Neural progenitor cell (in vitro differentiated cells): Measurements from ENCODE around the gene NDST1. TPM values are rescaled to one million over a fixed set of nuclear protein-coding genes. Genes with fewer than 3 reads are reported as not detected.
A peak's percentile ranks its signal among the peaks of the same experiment; 100 is the strongest.

Source experiments
- DNase-seq: peaks from one replicate; pipeline ENCODE4 v3.0.0-alpha.2; 2016; ENCODE audit warnings: low spot score
- H2AFZ ChIP-seq: fragments of 200-600 bp; sonication (generic); replicated peaks from 2 replicates; pipeline ENCODE4 v1.6.1; 2016; ENCODE audit warnings: antibody characterized with exemption
- H3F3A ChIP-seq: fragments of 200-600 bp; sonication (generic); 2 replicates; pipeline ENCODE4 v1.6.1; 2016; ENCODE audit warnings: antibody characterized with exemption, low read depth
- H3K27ac ChIP-seq: fragments of 200-600 bp; sonication (generic); 2 replicates; pipeline ENCODE4 v1.5.1; 2016; ENCODE audit warnings: mild to moderate bottlenecking
- H3K27me3 ChIP-seq: fragments of 200-600 bp; sonication (generic); 2 replicates; pipeline ENCODE4 v1.6.1; 2016; ENCODE audit warnings: mild to moderate bottlenecking, moderate library complexity
- H3K36me3 ChIP-seq: fragments of 200-600 bp; sonication (generic); 2 replicates; pipeline ENCODE4 v1.5.1; 2016
- H3K4me1 ChIP-seq: fragments of 200-600 bp; sonication (generic); 2 replicates; pipeline ENCODE4 v1.6.1; 2016; ENCODE audit warnings: mixed run types
- H3K4me2 ChIP-seq: fragments of 200-600 bp; sonication (generic); 2 replicates; pipeline ENCODE4 v1.6.1; 2016
- H3K4me3 ChIP-seq: fragments of 200-600 bp; sonication (generic); 2 replicates; pipeline ENCODE4 v1.5.1; 2016
- H3K79me2 ChIP-seq: fragments of 200-600 bp; sonication (generic); 2 replicates; pipeline ENCODE4 v1.6.1; 2016; ENCODE audit warnings: low read depth
- H3K9ac ChIP-seq: fragments of 200-600 bp; sonication (generic); 2 replicates; pipeline ENCODE4 v1.6.1; 2016
- H3K9me3 ChIP-seq: fragments of 200-600 bp; sonication (generic); 2 replicates; pipeline ENCODE4 v1.5.1; 2016; ENCODE audit warnings: low read depth
- H4K20me1 ChIP-seq: fragments of 200-600 bp; sonication (generic); 2 replicates; pipeline ENCODE4 v1.6.1; 2016; ENCODE audit warnings: low read depth
- H3K27ac Mint-ChIP-seq: 3 replicates; pipeline ENCODE4 v1.8.0; 2021; ENCODE audit warnings: mixed read lengths
- H3K27me3 Mint-ChIP-seq: 2 replicates; pipeline ENCODE4 v1.8.0; 2022; ENCODE audit warnings: low read depth, mild to moderate bottlenecking, inconsistent platforms, moderate library complexity, mixed read lengths; ENCODE audit not compliant: insufficient read depth
- H3K36me3 Mint-ChIP-seq: 3 replicates; pipeline ENCODE4 v1.8.0; 2021; ENCODE audit warnings: mixed read lengths
- H3K4me1 Mint-ChIP-seq: 3 replicates; pipeline ENCODE4 v1.8.0; 2021; ENCODE audit warnings: mixed read lengths
- H3K4me3 Mint-ChIP-seq: 3 replicates; pipeline ENCODE4 v1.8.0; 2021; ENCODE audit warnings: mild to moderate bottlenecking, moderate library complexity, mixed read lengths
- H3K9me3 Mint-ChIP-seq: 3 replicates; pipeline ENCODE4 v1.8.0; 2020; ENCODE audit warnings: mixed read lengths
- EZH2 ChIP-seq: fragments of 200-600 bp; sonication (generic); IDR thresholded peaks from 2 replicates; pipeline ENCODE4 v1.6.1; 2017; ENCODE audit warnings: antibody characterized with exemption, mild to moderate bottlenecking, moderate library complexity
- EZH2phosphoT487 ChIP-seq: fragments of 200-600 bp; sonication (generic); IDR thresholded peaks from 2 replicates; pipeline ENCODE4 v1.6.1; 2017; ENCODE audit warnings: antibody characterized with exemption
- total RNA-seq: library from RNA; depleted of rRNA; stranded (reverse); fragments of >200 nt; gene quantifications from 2 replicates; pipeline ENCODE4 v1.2.3, GENCODE V29; 2015; ENCODE audit warnings: low replicate concordance
- TF ChIP-seq, protein P1 (sequence below): fragments of 200-600 bp; sonication (generic); IDR thresholded peaks from 2 replicates; pipeline ENCODE4 v1.5.1; 2017; ENCODE audit warnings: antibody characterized with exemption, mild to moderate bottlenecking

NDST1 gene
- total RNA-seq, 1 donor from 2014 or later, result 22.9 TPM

DNA sequence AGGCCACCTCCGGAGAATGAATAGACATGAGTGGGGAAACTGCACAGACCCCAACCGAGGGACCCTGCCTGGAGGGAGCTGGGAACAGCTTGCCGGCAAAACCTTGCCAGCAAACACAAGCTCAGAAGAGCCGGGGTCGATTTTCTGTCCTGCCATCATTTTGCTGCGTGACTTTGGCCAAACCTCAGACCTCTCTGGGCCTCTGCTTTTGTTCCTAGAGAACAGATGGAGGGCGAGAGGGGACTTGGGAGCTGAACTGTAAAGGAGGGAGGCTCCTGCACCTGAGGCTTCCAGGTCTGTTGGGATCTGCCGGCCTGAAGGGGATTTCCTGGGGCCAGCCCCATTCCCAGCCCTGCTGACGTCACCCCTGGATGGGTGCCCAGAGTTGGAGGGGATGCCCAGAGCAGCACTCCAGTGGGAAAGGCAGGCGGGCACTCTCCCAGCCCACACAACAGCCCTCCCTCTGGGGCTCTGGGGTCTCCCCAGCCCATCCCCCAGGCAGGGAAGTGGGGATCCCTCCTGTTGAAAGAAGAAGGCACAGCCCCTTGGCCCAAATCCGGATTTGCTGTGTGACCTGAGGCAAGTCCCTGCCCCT lies 92.1 kb downstream of the NDST1 start:
- no peak overlapping the region for H2AFZ ChIP-seq
- H3K9ac ChIP-seq, result no peak overlapping the region

DNA sequence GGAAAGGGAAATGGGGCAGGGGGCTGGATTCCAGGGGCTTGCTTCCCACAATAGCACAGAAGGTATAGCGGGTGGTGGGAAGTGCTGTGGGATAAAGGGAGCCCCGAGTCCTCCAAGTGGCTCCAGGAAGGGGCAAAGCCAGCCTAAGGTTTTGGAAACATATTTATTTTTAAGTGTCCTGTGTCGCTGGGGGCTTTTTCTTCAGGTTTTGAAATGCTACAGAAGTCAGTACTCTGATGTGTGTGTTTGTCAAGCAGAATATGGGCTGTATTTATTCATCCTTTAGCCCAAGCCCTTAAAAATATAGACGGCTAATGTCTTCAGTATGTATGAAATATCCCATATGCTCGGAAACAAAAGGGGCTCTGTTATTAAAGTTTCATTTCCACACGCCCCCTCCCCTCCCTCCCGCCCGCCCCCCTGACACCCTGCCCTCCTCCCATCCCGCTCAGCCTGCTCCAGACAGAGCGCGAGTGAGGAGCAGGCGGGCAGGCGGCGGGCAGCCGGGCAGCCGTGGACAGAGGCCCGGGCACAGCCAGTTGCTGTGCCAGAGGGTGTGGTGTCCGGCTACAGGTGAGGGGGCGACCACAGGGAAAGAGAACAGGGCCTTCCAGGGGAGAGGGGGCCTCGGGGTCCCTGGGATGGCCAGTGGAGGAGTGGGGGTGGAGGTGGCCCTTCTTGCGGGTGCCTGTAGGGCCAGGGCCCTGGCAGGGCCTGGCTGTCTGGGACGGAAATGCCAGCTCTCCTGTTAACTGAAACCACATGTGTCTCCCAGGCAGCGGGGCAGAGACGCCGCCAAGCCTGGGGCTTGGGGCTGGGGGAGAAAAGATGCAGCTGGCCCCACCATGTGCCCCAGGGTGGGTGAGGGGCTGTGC lies 92.9 kb downstream of the NDST1 start:
- no peaks in the 10 kb centered on the region for H3K27me3 ChIP-seq
- H3K27ac Mint-ChIP-seq, result peak overlapping the region; percentile 57
- peaks cover 5% of the 10 kb centered on the region for H3K27me3 Mint-ChIP-seq
- H3K9me3 ChIP-seq, result no peaks in the 10 kb centered on the region
- no peak for DNase-seq
- TF ChIP-seq EZH2, result no peak
- TF ChIP-seq, protein P1, sequence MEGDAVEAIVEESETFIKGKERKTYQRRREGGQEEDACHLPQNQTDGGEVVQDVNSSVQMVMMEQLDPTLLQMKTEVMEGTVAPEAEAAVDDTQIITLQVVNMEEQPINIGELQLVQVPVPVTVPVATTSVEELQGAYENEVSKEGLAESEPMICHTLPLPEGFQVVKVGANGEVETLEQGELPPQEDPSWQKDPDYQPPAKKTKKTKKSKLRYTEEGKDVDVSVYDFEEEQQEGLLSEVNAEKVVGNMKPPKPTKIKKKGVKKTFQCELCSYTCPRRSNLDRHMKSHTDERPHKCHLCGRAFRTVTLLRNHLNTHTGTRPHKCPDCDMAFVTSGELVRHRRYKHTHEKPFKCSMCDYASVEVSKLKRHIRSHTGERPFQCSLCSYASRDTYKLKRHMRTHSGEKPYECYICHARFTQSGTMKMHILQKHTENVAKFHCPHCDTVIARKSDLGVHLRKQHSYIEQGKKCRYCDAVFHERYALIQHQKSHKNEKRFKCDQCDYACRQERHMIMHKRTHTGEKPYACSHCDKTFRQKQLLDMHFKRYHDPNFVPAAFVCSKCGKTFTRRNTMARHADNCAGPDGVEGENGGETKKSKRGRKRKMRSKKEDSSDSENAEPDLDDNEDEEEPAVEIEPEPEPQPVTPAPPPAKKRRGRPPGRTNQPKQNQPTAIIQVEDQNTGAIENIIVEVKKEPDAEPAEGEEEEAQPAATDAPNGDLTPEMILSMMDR, result no peak
- no peak overlapping the region for H3K9ac ChIP-seq
- H3K4me3 ChIP-seq, result no peak overlapping the region
- H2AFZ ChIP-seq, result no peak overlapping the region
- H4K20me1 ChIP-seq, result no peaks in the 10 kb centered on the region
- H3K36me3 Mint-ChIP-seq, result no peaks in the 10 kb centered on the region
- no peak overlapping the region for H3K4me2 ChIP-seq
- H3K79me2 ChIP-seq, result no peaks in the 10 kb centered on the region
- H3K4me1 ChIP-seq, result peaks cover 7% of the 10 kb centered on the region
- no peak overlapping the region for H3K27ac ChIP-seq
- peak overlapping the region; percentile 46 for H3K4me3 Mint-ChIP-seq
- H3K36me3 ChIP-seq, result no peaks in the 10 kb centered on the region
- no peaks in the 10 kb centered on the region for H3F3A ChIP-seq
- peaks cover 16% of the 10 kb centered on the region for H3K4me1 Mint-ChIP-seq
- no peaks in the 10 kb centered on the region for H3K9me3 Mint-ChIP-seq

More for the DNA sequence above, 92.1 kb downstream of the NDST1 start:
- Mint-ChIP-seq H3K27me3 (peaks cover 7% of the 10 kb centered on the region), H3K4me3 (no peak overlapping the region), H3K27ac (peak overlapping the region; percentile 53), H3K4me1 (peaks cover 19% of the 10 kb centered on the region), H3K36me3 (no peaks in the 10 kb centered on the region), H3K9me3 (no peaks in the 10 kb centered on the region)
- TF ChIP-seq EZH2phosphoT487 (no peak), EZH2 (no peak)
- TF ChIP-seq, protein P1, result no peak
- no peak for DNase-seq
- Histone ChIP-seq H3K27me3 (no peaks in the 10 kb centered on the region), H3K4me3 (no peak overlapping the region), H3K4me2 (no peak overlapping the region), H3K9me3 (no peaks in the 10 kb centered on the region), H3K79me2 (no peaks in the 10 kb centered on the region), H3F3A (no peaks in the 10 kb centered on the region), H4K20me1 (no peaks in the 10 kb centered on the region), H3K27ac (no peak overlapping the region), H3K36me3 (no peaks in the 10 kb centered on the region), H3K4me1 (peaks cover 15% of the 10 kb centered on the region)

DNA sequence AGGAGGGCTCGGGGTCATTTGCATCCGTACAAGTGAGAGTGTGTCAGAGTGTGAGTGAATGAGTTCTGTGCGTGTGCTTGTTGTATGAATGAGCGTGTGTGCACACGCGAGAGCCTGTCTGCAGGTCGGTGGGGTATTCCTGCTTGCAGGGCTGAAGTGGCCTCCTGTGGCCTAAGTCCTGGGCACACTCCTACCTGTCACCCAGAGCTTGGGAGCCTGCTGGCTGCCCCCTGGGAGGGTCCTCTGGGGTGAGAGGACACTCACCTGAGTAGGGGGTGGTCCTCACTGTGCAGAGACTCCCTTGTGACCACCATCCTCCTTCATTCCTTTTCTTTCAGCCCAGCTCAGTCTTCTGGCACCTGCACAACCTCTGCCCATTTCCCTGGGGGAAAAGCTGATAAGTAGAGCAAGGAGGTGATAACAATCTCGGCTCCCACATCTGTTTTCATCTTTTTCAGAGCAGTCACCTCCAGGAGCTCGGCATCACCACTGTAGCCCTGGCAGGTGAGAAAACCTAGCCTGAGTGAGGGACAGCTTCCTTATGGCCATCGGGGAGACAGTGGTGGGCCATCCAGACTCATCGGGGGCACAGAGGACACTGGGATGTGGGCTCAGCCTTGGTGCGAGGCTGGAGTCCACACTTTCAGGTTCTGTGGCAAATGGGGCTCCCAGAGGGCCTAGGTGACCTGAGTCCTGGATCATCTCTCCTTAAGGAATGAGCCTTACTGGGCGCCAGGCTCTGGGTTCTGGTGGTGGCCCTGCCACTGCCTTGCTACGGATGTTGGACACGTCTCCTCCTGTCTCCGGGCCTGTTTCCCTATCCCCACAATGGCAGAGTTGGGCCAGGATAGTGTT lies 93.8 kb downstream of the NDST1 start:
- H4K20me1 ChIP-seq, result no peaks in the 10 kb centered on the region
- H3K9me3 ChIP-seq, result no peaks in the 10 kb centered on the region
- H3K27ac ChIP-seq, result no peak overlapping the region
- Mint-ChIP-seq H3K27me3 (peaks cover 5% of the 10 kb centered on the region), H3K9me3 (no peaks in the 10 kb centered on the region), H3K4me1 (peaks cover 10% of the 10 kb centered on the region), H3K27ac (no peak overlapping the region), H3K36me3 (no peaks in the 10 kb centered on the region), H3K4me3 (peak overlapping the region; percentile 52)
- H3K79me2 ChIP-seq, result no peaks in the 10 kb centered on the region
- TF ChIP-seq, protein P1, result no peak
- TF ChIP-seq EZH2phosphoT487, result no peak
- TF ChIP-seq EZH2, result no peak
- no peaks in the 10 kb centered on the region for H3K36me3 ChIP-seq
- H2AFZ ChIP-seq, result no peak overlapping the region
- H3K4me1 ChIP-seq, result no peaks in the 10 kb centered on the region
- no peak overlapping the region for H3K4me3 ChIP-seq
- H3K4me2 ChIP-seq, result no peak overlapping the region
- no peak overlapping the region for H3K9ac ChIP-seq
- no peak for DNase-seq
- no peaks in the 10 kb centered on the region for H3K27me3 ChIP-seq
- H3F3A ChIP-seq, result peaks cover 6% of the 10 kb centered on the region
